GM12878 (cell line): ENCODE measurements around the gene ABHD17A. TPM values are rescaled to one million over a fixed set of nuclear protein-coding genes. Genes with fewer than 3 reads are reported as not detected.

Experiments
- ASH2L ChIP-seq: fragments of 300-600, 200-600 bp; sonication (generic); IDR thresholded peaks from 2 replicates; pipeline ENCODE4 v1.6.1; 2017; ENCODE audit warnings: low read depth, mild to moderate bottlenecking, borderline replicate concordance
- ATF7 ChIP-seq: fragments of 450-650 bp; IDR thresholded peaks from 2 replicates; pipeline ENCODE4 v1.6.1; 2016; ENCODE audit warnings: low read depth, mild to moderate bottlenecking
- CBFB ChIP-seq: IDR thresholded peaks from 2 replicates; pipeline ENCODE4 v1.6.1; 2016; ENCODE audit warnings: antibody characterized with exemption, low read depth
- E2F8 ChIP-seq: fragments of 450-650 bp; IDR thresholded peaks from 2 replicates; pipeline ENCODE4 v1.6.1; 2018; ENCODE audit warnings: mild to moderate bottlenecking, low read depth, moderate library complexity; ENCODE audit not compliant: partially characterized antibody
- FOXM1 ChIP-seq: IDR thresholded peaks from 2 replicates; pipeline ENCODE4 v1.6.1; 2012; ENCODE audit warnings: low read depth, mild to moderate bottlenecking, inconsistent platforms, low read length, moderate library complexity
- KLF5 ChIP-seq: fragments of 450-650 bp; IDR thresholded peaks from 2 replicates; pipeline ENCODE4 v1.6.1; 2014; ENCODE audit warnings: mild to moderate bottlenecking; ENCODE audit not compliant: partially characterized antibody
- MTA2 ChIP-seq: fragments of 450-650 bp; IDR thresholded peaks from 2 replicates; pipeline ENCODE4 v1.6.1; 2016; ENCODE audit warnings: low read depth, mild to moderate bottlenecking, moderate library complexity
- PAX5 ChIP-seq: IDR thresholded peaks from 2 replicates; pipeline ENCODE4 v1.6.1; 2011; ENCODE audit warnings: low read depth, low read length, borderline replicate concordance
- PAX8 ChIP-seq: fragments of 450-650 bp; IDR thresholded peaks from 2 replicates; pipeline ENCODE4 v1.6.1; 2017; ENCODE audit warnings: mild to moderate bottlenecking, moderate library complexity
- POLR2AphosphoS5 ChIP-seq: IDR thresholded peaks from 2 replicates; pipeline ENCODE4 v1.6.1; 2011; ENCODE audit warnings: mild to moderate bottlenecking, low read length, inconsistent platforms
- RBBP5 ChIP-seq: fragments of 200-600 bp; sonication (generic); conservative IDR thresholded peaks from 2 replicates; pipeline ENCODE4 v1.6.1; 2016
- SIN3A ChIP-seq: IDR thresholded peaks from 2 replicates; pipeline ENCODE4 v1.6.1; 2012; ENCODE audit warnings: low read depth, low read length, improper control_type of control experiment
- SMAD5 ChIP-seq: IDR thresholded peaks from 2 replicates; pipeline ENCODE4 v1.6.1; 2016; ENCODE audit warnings: antibody characterized with exemption, low read depth
- SMARCA5 ChIP-seq: fragments of 450-650 bp; IDR thresholded peaks from 2 replicates; pipeline ENCODE4 v1.6.1; 2017; ENCODE audit warnings: mild to moderate bottlenecking
- SRF ChIP-seq, 2 experiments: IDR thresholded peaks; 2 replicates each; pipeline ENCODE4 v1.6.1; 2011; ENCODE audit warnings: low read depth in 2 of 2, low read length in 2 of 2, mild to moderate bottlenecking in 1 of 2, moderate library complexity in 1 of 2
- TAF1 ChIP-seq: IDR thresholded peaks from 2 replicates; pipeline ENCODE4 v1.6.1; 2011; ENCODE audit warnings: mild to moderate bottlenecking, low read depth, low read length, borderline replicate concordance
- TARDBP ChIP-seq: IDR thresholded peaks from 2 replicates; pipeline ENCODE4 v1.6.1; 2016; ENCODE audit warnings: borderline replicate concordance
- ZZZ3 ChIP-seq: IDR thresholded peaks from 2 replicates; pipeline ENCODE4 v1.6.1; 2011; ENCODE audit warnings: low read depth; ENCODE audit not compliant: control insufficient read depth, insufficient read length
- polyA plus RNA-seq, 11 experiments: library from polyadenylated mRNA; depleted of rRNA in 4 of 11; unstranded in 6 of 11; stranded (reverse) in 5 of 11; fragments of >200 nt; fragmentation: Nextera tagmentation in 4 of 11; fragmentation: Illumina TruSeq in 1 of 11; extraction: Ambion mirVana in 4 of 11; extraction: Trizol in 1 of 11; gene quantifications; 1 replicate in 1 of 11; 2 replicates in 10 of 11; pipeline versions ENCODE4 v1.2.1 to v1.2.3, GENCODE V29; 2011 to 2016; ENCODE audit warnings: inconsistent platforms in 2 of 11, missing spikeins in 2 of 11, low read depth in 1 of 11
- total RNA-seq, 4 experiments: library from RNA; depleted of rRNA in 3 of 4; stranded (reverse); fragments of >200 nt in 3 of 4; fragmentation: Illumina TruSeq in 1 of 4; extraction: Trizol in 1 of 4; gene quantifications; 2 replicates each; pipeline versions ENCODE4 v1.2.1 to v1.2.3, GENCODE V29; 2013 to 2021
- TF ChIP-seq, protein P1 (sequence below): IDR thresholded peaks from 2 replicates; pipeline ENCODE4 v1.6.1; 2011; ENCODE audit warnings: low read depth, mild to moderate bottlenecking, low read length, moderate library complexity, borderline replicate concordance; ENCODE audit errors: extremely low read depth
- TF ChIP-seq, protein P2 (sequence below): fragments of 450-650 bp; IDR thresholded peaks from 2 replicates; pipeline ENCODE4 v1.6.1; 2016; ENCODE audit warnings: mild to moderate bottlenecking, moderate library complexity, borderline replicate concordance
- TF ChIP-seq, protein P3 (sequence below): fragments of 450-650 bp; IDR thresholded peaks from 2 replicates; pipeline ENCODE4 v1.6.1; 2017; ENCODE audit warnings: mild to moderate bottlenecking

The ABHD17A gene
- total and polyA plus RNA-seq, 10 of the 15 experiments (the other 5 are each of a cell fraction or from before 2014, with no cell fraction given), result 0.13 to 126 (median 28.8) TPM; not detected in 1

GRCh38 chr19:1875646-1876495, 9.4 kb downstream of the ABHD17A start (continued):
- TF ChIP-seq, protein P1, sequence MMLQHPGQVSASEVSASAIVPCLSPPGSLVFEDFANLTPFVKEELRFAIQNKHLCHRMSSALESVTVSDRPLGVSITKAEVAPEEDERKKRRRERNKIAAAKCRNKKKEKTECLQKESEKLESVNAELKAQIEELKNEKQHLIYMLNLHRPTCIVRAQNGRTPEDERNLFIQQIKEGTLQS, result peak; percentile 89
- peak; percentile 41; the same call in 1 of the 2 replicates for TF ChIP-seq SMARCA5
- TF ChIP-seq ASH2L, result no peak
- TF ChIP-seq RBBP5, result no peak
- TF ChIP-seq SIN3A, result peak; percentile 30; the same call in 1 of the 2 replicates
- no peak for TF ChIP-seq MTA2
- TF ChIP-seq SRF (IDR thresholded peaks at IDR 0.05; ENCODE audit: low read depth in 2 of 2, low read length in 2 of 2), result peak in 1 of 2 experiments; percentile 16; a peak in 1 of 4 replicates
- TF ChIP-seq ZZZ3, result no peak
- no peak for TF ChIP-seq PAX8
- peak; percentile 78; the same call in 1 of the 2 replicates for TF ChIP-seq TAF1
- TF ChIP-seq, protein P2, sequence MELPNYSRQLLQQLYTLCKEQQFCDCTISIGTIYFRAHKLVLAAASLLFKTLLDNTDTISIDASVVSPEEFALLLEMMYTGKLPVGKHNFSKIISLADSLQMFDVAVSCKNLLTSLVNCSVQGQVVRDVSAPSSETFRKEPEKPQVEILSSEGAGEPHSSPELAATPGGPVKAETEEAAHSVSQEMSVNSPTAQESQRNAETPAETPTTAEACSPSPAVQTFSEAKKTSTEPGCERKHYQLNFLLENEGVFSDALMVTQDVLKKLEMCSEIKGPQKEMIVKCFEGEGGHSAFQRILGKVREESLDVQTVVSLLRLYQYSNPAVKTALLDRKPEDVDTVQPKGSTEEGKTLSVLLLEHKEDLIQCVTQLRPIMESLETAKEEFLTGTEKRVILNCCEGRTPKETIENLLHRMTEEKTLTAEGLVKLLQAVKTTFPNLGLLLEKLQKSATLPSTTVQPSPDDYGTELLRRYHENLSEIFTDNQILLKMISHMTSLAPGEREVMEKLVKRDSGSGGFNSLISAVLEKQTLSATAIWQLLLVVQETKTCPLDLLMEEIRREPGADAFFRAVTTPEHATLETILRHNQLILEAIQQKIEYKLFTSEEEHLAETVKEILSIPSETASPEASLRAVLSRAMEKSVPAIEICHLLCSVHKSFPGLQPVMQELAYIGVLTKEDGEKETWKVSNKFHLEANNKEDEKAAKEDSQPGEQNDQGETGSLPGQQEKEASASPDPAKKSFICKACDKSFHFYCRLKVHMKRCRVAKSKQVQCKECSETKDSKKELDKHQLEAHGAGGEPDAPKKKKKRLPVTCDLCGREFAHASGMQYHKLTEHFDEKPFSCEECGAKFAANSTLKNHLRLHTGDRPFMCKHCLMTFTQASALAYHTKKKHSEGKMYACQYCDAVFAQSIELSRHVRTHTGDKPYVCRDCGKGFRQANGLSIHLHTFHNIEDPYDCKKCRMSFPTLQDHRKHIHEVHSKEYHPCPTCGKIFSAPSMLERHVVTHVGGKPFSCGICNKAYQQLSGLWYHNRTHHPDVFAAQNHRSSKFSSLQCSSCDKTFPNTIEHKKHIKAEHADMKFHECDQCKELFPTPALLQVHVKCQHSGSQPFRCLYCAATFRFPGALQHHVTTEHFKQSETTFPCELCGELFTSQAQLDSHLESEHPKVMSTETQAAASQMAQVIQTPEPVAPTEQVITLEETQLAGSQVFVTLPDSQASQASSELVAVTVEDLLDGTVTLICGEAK, result peak; percentile 81
- no peak for TF ChIP-seq ATF7
- peak; percentile 86; the same call in 1 of the 2 replicates for TF ChIP-seq SMAD5
- TF ChIP-seq, protein P3, sequence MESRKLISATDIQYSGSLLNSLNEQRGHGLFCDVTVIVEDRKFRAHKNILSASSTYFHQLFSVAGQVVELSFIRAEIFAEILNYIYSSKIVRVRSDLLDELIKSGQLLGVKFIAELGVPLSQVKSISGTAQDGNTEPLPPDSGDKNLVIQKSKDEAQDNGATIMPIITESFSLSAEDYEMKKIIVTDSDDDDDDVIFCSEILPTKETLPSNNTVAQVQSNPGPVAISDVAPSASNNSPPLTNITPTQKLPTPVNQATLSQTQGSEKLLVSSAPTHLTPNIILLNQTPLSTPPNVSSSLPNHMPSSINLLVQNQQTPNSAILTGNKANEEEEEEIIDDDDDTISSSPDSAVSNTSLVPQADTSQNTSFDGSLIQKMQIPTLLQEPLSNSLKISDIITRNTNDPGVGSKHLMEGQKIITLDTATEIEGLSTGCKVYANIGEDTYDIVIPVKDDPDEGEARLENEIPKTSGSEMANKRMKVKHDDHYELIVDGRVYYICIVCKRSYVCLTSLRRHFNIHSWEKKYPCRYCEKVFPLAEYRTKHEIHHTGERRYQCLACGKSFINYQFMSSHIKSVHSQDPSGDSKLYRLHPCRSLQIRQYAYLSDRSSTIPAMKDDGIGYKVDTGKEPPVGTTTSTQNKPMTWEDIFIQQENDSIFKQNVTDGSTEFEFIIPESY, result no peak
- peak; percentile 85 for TF ChIP-seq POLR2AphosphoS5
- TF ChIP-seq KLF5, result peak; percentile 76
- TF ChIP-seq TARDBP, result peak; percentile 75; the same call in 1 of the 2 replicates
- peak; percentile 40; the same call in 1 of the 2 replicates for TF ChIP-seq PAX5
- no peak for TF ChIP-seq FOXM1
- TF ChIP-seq E2F8, result peak; percentile 54
- peak; percentile 32; the same call in 1 of the 2 replicates for TF ChIP-seq CBFB
